HG02938 (cell line): ENCODE results near the gene CFLAR.
"Not testable (repeated sequence)": the region's sequence is repeated elsewhere in the genome, so short reads cannot be mapped to it uniquely, and the experiment has no call there.

ENCODE experiments used
- ATAC-seq: cut with Tn5 transposase; IDR thresholded peaks from one replicate; pipeline ENCODE4 v1.9.1; 2021; ENCODE audit warnings: mild to moderate bottlenecking, moderate library complexity; ENCODE audit not compliant: unreplicated experiment

The CFLAR gene

DNA sequence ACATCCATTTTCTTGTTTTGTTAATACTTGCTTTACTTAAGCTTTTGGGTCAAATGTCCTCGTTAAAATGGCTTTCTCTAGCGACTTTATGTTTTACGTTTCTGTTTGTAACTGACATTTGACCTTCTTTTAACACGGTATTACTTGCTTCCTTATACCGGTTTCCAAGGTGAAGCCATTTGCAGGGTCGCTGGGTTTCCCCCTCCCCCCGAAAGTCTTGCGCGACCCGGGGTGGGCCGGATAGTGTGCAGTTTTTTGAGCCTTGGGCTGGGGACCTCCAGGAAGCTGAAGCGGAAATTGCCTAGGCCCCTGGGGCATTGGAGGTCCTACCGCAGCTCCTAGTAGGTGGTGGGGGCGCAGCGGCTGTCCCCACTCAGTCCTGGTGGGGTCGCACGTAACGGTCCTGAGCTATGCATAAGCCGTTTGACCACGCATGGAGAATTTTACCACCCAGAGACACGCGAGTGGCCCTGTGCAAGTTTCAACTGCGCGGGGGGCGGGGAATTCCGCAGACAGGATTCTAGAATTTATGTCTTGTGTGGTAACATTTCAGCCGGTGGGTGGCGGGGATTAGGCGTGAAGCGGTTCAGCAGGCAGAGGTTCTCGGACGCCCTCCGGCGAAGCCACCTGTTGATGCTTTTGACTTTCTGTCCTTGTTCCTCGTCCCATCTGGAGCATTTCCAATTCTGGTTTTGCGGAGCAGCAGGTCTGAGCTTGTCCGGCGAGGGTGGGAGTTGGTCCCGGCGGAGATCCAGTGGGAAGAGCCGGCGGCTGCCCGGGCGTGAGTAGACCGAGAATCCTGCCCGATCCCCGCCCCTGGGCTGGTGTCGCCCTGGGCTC lies 2.4 kb downstream of the CFLAR start:
- ATAC-seq, result peak; percentile 41

DNA sequence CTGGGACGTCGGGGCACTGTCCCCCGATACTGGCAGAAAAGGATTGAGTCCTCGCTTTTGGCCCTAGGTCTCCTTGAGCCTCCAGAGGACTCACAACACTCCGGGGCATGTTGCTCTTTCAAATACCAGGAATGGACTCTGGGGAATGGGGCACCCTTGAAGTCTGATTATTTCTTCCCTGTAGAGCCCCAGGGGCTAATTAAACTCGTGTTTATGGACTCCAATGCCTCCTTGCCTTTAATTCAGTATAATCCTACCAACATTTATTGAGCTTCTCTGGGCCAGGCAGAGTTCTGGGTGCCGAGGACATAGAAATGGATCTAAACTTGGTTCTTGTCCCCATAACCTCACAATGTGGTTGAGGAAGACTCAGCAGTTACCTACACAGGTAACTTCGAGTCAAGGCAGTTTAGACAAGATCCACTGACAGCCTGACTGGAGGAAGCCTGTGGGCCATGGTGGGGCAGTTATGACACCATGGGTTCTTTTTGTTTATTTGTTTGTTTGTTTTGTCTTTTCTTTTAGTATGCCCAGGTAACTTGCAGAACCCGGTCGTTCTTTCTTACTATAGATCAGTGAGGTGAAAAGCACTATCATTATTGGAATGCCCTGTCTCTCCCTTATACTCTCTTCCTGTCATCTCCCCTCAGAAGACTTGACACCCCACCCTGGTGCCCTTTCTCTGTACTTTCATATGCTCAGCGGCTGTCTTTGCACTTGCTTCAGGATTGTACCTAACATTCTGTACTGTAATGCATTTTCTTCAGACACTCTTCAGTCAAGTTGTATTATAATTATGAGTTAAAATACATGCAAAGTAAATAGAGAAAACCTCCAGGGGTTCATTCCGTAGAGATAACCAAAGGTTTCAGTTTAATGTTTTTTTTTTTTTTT lies 3.2 kb downstream of the CFLAR start:
- no peak for ATAC-seq

DNA sequence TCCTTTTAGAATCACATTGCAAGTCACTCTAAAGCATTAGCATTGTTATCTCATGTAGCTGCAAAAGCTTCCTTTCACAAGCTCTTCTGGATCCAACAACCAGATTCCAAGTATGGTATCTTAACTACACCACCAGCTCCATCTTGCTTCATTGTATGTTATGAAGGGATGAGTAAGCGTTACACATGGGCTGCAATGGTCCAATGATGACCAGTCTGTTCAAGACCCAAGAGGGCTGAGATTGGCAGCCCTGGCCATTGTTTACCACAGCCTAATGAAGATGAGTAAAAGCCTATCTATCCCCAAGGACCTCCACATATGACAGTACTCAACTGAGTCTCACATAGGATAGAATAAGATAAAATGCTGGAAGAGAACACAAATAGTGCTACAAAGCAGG lies 6.3 kb downstream of the CFLAR start:
- ATAC-seq, result no peak

DNA sequence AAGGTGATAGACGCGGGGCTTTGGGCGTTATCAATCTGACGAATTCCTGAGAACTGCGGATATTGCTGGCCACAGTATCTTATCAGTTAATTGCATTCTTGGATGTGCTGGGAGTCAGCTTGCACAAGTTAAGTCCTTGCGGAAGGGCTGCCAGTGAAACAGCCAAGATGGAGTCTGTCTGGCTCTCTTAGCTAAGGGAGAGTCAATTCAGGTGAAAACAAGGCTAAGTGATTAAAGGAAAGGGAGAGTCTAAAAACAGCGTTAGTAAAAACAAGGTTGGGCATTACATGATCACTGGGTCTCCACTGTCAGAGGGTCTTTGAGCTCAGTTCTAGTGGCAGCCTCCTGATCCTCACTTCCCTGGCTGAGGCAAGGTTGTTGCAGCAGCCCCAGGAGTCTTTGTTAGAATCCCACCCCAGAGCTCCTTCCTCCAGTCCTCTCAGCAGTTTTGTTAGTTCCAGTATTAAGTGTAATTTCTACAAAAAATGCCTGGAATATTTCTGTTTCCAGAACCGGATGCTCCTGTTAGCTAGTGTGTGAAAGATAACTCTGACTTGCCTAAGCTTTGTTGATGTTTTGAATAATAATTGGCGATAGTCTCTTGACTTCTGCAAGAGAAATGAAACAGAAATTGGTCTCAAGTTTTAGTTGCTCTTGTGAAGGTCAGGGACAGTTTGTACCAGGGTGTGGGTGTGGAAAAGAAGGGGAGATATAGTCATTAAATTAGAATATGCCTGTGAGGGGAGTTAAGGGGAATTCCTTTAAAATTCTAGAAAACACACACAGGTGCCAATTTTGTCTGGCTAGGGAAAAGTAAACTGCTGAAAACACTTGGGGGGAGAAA lies 10.6 kb downstream of the CFLAR start:
- ATAC-seq, result no peak

DNA sequence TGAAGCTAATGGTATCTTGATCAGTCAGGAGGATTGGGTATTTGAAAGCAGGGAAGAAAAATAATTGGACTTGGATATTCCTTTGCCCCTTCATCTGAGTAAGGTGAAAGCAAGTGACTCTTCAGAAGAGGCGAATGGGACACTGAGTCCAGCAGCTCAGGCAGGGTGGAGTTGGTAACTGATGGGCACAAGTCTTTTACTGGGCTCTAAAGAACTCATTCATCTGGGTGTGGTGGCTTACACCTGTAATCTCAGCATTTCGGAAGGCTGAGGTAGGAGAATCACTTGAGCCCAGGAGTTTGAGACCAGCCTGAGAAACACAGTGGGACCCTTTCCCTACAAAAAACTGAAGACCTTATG lies 11.2 kb downstream of the CFLAR start:
- ATAC-seq, result no peak

DNA sequence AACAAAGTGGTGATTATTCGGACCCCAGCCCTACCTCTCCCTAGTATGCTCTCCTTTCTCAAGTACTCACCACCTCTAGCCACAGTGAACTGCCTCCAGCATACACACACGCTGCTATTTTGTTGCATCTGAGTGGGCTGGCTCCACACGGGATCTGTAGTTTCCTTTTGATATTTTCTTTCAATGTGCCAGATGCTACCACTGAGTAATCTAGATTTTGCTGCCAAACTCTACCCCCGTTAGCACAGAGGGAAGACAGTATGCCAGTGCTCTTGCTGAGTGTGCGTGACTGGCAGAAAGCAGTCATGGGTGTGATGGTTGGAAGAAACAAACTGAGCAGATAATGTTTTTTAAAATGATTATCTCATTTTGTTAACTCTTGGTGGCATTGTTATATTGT lies 11.6 kb downstream of the CFLAR start:
- no peak for ATAC-seq

DNA sequence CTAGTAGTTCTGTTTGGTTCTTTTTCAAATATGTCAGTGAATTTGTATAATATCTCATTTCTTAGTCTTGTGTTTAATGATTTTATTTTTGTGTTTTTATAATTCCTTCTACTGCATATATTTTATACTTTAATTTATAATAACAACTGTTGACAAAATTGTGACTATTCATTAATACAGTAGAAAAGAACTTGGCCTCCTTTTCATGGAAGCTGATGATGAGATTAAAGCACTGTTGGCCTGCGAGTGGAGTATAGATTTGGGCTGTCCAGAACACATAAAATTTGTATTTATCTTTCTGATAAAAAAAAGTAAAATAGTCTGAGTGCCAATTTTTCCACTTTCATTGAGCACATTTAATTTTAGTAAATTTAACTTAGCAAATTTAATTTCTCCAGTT lies 12.1 kb downstream of the CFLAR start:
- ATAC-seq, result no peak

DNA sequence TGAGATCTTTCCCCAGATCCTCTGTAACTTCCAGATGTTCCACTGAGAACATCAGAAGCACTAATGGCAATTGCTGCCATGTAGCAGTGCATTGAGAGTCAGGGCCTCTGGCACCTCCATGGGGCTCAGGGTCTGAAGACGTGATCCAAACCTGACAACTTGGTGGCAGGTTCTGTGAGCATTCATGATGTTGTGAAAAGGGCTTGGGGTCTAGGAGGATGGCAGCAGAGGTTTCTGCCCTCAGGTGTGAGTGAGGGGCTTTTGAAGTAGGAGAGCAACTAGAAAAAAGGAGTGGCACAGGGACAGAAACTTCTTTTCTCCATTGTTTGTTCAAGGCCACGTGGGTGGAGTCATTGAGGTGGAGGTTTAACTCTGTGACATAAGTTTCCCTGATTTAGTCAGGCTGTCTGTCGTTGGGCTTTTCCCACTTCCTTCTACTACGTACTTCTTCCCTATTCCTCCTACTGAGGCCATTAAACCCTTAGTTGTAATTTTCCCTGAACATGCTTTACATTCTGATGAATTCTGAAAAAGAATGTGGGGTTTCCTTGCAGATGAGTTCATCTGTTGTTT lies 13.1 kb downstream of the CFLAR start:
- no peak for ATAC-seq

DNA sequence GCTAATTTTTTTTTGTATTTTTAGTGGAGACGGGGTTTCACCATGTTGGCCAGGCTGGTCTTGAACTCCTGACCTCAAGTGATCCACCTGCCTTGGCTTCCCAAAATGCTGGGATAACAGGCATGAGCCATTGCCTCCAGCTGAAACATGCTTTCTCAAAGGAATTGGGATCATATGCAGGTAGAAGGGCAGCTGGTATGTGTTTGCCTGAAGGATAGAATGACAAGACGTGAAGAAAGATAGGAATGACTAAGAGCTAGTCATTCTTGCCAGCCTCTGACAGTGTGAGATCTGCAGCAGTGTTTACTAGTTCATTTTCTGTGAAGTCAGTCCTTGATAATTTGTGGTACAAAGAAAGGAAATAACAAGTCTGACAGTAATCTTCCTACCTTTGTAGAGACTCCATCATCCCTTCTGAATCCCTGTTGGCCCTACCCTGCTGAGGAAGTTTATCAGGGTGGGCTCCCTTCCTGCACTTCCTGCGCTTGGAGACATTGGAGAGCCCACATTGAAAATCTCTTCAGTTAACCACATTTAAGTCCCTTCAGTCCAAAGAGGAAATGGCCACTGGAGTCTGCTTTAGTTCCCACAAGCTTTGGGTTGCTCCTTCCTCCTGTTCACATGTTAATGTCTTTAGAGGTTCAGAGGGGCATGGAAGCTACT lies 14.7 kb downstream of the CFLAR start:
- ATAC-seq, result no peak

DNA sequence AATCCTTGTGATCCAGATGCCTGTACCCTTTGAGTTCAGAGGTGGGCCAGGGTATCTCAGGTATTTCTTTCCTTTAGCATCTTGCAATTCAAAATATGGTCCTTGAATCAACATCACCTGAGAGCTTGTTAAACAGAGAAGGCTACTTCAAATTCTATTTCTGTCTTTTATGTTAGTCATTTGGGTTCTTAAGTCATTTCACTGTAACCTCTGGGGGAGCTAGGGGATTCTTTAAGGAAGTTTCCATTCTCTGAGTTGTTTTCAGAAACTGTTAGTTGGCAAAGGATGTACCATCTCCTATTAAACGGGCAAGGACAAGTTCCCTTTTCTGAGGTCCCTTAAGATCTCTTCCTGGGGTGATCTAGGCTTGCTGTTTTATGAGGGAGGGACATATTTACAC lies 16.6 kb downstream of the CFLAR start:
- ATAC-seq, result peak; percentile 27

DNA sequence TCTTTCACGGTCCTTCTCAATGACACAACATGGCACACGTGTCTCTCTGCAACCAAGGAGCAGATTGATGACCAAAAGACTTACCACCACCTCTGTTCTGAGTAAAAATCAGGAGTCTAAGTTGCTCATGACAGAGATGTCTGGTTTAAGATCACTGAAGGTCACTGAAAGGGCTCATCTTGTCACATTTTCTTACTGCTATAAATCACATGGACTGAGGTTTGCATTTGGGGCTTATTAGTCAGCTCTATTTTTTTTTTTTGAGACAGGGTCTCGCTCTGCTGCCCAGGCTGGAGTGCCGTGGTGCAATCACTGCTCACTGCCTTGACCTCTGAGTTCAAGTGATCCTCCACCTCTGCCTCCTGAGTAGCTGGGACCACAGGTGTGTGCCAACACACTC lies 19.4 kb downstream of the CFLAR start:
- ATAC-seq, result no peak

DNA sequence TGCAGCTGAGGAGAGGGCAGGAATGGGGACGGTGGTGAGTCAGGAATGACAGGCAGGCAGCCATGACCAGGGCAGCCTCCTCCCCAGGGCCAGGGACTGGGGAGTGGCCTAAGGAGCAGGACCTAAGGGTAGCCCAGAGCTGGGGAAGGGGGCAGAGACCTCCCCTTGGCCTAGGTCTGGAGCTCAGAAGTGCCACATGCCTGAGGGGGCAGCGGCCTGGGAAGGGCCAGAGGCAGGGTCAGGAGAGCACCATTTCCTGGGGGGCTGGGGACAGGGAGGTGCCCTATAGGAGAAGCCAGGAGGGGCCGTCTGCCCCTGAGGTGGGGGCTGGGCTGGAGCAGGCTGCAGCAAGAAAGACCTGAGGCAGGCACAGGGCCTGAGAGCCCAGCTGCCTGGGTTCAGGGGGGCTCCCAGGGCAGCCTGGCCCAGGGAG lies 20.9 kb downstream of the CFLAR start:
- ATAC-seq, result no peak

DNA sequence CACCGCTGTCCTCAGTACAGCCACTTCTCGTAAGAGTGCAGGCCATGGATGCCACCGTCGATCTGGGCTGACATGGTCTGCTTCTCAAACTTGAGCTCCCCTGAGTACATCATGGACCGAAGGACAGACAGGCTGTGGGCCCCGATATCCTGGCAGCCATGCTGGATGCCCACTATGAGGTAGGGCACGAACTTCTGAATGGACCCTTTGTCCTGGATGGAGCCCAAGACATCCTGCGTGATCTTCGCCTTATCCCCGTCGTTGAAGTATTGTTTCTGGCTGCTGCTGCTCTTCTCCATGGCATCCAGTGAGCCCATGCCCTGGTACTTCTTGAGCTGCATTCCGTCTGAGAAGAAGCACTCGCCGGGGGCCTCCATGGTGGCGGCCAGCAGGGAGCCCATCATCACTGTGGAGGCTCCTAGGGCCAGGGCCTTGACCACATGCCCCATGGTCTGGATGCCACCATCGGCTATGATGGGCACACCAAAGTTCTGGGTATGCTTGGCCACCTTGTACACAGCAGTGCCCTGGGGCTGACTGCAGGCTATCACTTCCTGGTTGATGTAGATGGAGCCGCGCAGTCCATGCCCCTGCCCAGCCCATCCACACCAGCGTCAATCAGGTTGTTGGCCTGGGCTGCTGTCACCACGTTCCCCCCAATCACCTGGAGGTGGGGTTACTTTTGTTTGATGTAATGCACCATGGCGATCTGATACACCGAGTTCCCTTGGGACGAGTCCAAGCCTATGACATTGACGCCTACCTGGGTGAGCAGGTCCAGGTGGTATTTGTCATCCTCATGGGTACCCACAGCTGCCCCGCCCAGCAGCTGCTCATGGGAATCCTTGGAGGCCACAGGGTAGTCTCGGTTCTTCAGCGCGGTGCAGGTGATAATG lies 21.8 kb downstream of the CFLAR start:
- ATAC-seq, result no peak

DNA sequence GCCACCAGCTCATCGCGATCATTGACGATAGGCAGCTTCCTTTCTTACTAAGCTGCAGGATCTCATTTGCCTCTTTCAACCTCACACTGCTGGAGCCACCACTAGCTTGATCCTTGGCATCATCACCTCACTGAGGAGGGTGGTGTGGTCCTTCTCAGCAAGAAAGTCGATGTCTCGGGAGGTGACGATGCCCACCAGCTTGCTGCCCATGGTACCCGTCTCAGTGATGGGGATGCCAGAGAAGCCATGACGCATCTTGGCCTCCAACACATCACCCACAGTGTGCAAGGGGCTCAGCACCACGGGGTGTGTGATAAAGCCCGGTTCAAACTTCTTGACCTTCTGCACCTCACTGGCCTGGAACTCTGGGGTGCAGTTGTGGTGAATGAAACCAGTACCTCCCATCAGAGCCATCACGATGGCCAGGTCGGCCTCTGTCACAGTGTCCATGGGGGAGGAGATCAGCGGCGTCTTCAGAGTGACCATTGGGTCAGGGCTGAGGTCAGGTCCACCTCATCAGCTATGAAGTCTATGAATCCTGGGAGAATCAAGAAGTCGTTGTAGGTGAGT lies 22.5 kb downstream of the CFLAR start:
- no peak for ATAC-seq

DNA sequence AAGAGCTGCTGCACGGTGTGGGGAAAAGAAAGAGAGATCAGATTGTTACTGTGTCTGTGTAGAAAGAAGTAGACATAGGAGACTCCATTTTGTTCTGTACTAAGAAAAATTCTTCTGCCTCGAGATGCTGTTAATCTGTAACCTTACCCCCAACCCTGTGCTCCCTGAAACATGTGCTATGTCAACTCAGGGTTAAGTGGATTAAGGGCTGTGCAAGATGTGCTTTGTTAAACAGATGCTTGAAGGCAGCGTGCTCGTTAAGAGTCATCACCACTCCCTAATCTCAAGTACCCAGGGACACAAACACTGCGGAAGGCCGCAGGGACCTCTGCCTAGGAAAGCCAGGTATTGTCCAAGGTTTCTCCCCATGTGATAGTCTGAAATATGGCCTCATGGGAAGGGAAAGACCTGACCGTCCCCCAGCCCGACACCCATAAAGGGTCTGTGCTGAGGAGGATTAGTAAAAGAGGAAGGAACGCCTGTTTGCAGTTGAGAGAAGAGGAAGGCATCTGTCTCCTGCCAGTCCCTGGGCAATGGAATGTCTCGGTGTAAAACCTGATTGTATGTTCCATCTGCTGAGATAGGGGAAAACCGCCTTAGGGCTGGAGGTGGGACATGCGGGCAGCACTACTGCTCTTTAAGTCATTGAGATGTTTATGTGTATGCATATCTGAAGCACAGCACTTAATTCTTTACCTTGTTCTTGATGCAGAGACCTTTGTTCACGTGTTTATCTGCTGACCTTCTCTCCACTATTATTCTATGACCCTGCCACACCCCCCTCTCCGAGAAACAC lies 23.2 kb downstream of the CFLAR start:
- ATAC-seq, result not testable (repeated sequence)

DNA sequence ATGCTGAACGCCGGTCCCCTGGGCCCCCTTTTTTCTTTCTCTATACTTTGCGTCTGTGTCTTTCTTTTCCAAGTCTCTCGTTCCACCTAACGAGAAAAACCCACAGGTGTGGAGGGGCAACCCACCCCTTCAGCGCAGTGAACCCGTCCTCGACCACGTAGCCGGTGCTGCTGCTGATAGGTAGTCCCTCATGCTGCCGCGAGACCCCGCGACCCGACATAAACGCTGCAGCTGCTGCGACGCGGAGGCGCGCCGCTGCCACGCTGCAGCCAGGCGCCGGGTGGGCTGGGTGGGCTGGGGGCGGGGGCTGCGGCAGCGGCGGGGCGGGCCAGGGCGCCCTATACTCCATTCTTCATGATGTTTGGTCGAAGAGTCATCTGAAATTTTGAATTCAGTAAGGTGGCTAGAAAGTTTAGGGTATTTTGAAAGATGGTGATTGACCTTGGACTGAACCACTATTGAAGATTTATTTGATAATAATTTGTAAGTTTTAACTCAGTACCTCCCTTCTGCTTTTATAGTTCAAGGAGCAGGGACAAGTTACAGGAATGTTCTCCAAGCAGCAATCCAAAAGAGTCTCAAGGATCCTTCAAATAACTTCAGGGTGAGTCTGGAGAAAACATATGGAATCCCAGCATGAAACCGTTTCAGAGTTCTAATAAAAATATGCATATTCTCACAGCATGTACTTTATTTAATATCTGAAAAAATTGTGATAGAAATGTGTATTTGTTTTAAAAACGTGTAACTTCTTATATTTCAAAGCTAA lies 24.1 kb downstream of the CFLAR start:
- ATAC-seq, result no peak
